ENCODE results near the gene HINT3.
"Not testable (repeated sequence)": the region's sequence is repeated elsewhere in the genome, so short reads cannot be mapped to it uniquely, and the experiment has no call there.

DNA sequence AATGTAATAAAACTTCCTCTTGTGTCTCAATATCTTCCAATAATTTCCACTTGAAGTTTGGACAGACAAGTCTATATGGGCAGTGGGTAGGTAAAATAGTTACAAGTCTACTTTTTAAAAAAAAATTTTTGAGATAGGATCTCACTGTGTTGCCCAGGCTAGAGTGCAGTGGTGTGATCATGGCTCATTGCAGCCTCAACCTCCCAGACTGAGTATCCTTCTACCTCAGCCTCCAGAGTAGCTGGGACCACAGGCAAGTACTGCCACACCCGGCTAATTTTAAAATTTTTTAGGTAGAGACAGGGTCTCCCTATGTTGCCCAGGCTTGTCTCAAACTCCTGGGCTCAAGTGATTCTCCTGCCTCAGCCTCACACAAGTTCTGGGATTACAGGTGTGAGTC is 15.9 kb downstream of the HINT3 start:
- TF ChIP-seq, protein P1, sequence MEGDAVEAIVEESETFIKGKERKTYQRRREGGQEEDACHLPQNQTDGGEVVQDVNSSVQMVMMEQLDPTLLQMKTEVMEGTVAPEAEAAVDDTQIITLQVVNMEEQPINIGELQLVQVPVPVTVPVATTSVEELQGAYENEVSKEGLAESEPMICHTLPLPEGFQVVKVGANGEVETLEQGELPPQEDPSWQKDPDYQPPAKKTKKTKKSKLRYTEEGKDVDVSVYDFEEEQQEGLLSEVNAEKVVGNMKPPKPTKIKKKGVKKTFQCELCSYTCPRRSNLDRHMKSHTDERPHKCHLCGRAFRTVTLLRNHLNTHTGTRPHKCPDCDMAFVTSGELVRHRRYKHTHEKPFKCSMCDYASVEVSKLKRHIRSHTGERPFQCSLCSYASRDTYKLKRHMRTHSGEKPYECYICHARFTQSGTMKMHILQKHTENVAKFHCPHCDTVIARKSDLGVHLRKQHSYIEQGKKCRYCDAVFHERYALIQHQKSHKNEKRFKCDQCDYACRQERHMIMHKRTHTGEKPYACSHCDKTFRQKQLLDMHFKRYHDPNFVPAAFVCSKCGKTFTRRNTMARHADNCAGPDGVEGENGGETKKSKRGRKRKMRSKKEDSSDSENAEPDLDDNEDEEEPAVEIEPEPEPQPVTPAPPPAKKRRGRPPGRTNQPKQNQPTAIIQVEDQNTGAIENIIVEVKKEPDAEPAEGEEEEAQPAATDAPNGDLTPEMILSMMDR (IDR thresholded peaks at IDR 0.05), result not testable (repeated sequence)
- TF ChIP-seq POLR2A (IDR thresholded peaks at IDR 0.05), result not testable (repeated sequence)

All from body of pancreas (tissue), 4 donors.